ENCODE data around the gene RAB15.
A peak's percentile ranks its signal among the peaks of the same experiment; 100 is the strongest.

RAB15 gene

GRCh38 chr14:64979336-64980074 lies 7.4 kb upstream of the RAB15 start:
- H3K27ac ChIP-seq (ENCODE audit: extremely low read depth, low read depth, low read length) = no peak overlapping the region
- H3K4me1 ChIP-seq (ENCODE audit: control insufficient read depth, insufficient read depth, low read length) = no peaks in the 10 kb centered on the region
- POLR2A ChIA-PET = no interaction called here
- CTCF ChIA-PET = interaction anchor here (0.7 to 2.6 kb wide), 2 partner anchors 28 to 87 kb away, joined by 3 to 18 read pairs; no protein-coding TSS in a partner anchor
- no peaks in the 10 kb centered on the region for H3K9me3 ChIP-seq (ENCODE audit: control insufficient read depth, insufficient read depth, low read depth, low read length)
- TF ChIP-seq EGR2 (tag by site-specific recombination; IDR thresholded peaks at IDR 0.05; ENCODE audit: low read depth) = no peak
- no peak for TF ChIP-seq GLI4 (tag by site-specific recombination; IDR thresholded peaks at IDR 0.05)
- peak; percentile 68 for TF ChIP-seq ZBTB20 (tag by site-specific recombination; IDR thresholded peaks at IDR 0.05)
- no peak overlapping the region for H3K4me3 ChIP-seq (ENCODE audit: low read depth, low read length)
- no peaks in the 10 kb centered on the region for H3K36me3 ChIP-seq (ENCODE audit: control insufficient read depth in 2 of 2, insufficient read depth in 1 of 2, low read length in 2 of 2)

- H3K36me3 ChIP-seq (ENCODE audit: control insufficient read depth in 2 of 2, insufficient read depth in 1 of 2, low read length in 2 of 2) = no peaks in the 10 kb centered on the region
- TF ChIP-seq GLIS2 (tag by site-specific recombination; IDR thresholded peaks at IDR 0.05) (no peak), ZNF132 (tag by site-specific recombination; IDR thresholded peaks at IDR 0.05; ENCODE audit: borderline replicate concordance) (no peak), ZNF768 (tag by site-specific recombination; IDR thresholded peaks at IDR 0.05) (no peak), ZNF560 (tag by site-specific recombination; IDR thresholded peaks at IDR 0.05; ENCODE audit: borderline replicate concordance) (no peak), RBAK (tag by site-specific recombination; IDR thresholded peaks at IDR 0.05) (no peak), ZNF704 (tag by site-specific recombination; IDR thresholded peaks at IDR 0.05) (no peak), ZNF48 (tag by site-specific recombination; IDR thresholded peaks at IDR 0.05) (no peak), SCRT2 (tag by site-specific recombination; IDR thresholded peaks at IDR 0.05) (no peak), YY1 (tag by site-specific recombination; IDR thresholded peaks at IDR 0.05) (no peak), PRDM4 (tag by site-specific recombination; IDR thresholded peaks at IDR 0.05) (no peak), EGR2 (tag by site-specific recombination; IDR thresholded peaks at IDR 0.05; ENCODE audit: low read depth) (no peak), ZNF223 (tag by site-specific recombination; IDR thresholded peaks at IDR 0.05) (no peak), BCL6B (tag by site-specific recombination; IDR thresholded peaks at IDR 0.05) (no peak), ZNF596 (tag by site-specific recombination; IDR thresholded peaks at IDR 0.05) (no peak), ZNF398 (tag by site-specific recombination; IDR thresholded peaks at IDR 0.05) (no peak), ZNF423 (tag by site-specific recombination; IDR thresholded peaks at IDR 0.05) (no peak)
- no peak overlapping the region for H3K4me3 ChIP-seq (ENCODE audit: low read depth, low read length)
- no peak overlapping the region for H3K27ac ChIP-seq (ENCODE audit: extremely low read depth, low read depth, low read length)
- CTCF ChIA-PET = interaction anchor here (0.6 to 1.6 kb wide), 4 partner anchors 9 to 562 kb away, joined by 3 to 5 read pairs (median 4); no protein-coding TSS in a partner anchor
- peaks cover 4% of the 10 kb centered on the region; the same call in 1 of the 2 replicates for H3K4me1 ChIP-seq (ENCODE audit: control insufficient read depth, insufficient read depth, low read length)
- H3K9me3 ChIP-seq (ENCODE audit: control insufficient read depth, insufficient read depth, low read depth, low read length) = no peaks in the 10 kb centered on the region
- POLR2A ChIA-PET = no interaction called here
Observed at GRCh38 chr14:64974563-64974962, 2.4 kb upstream of the RAB15 start.
